MM.1S (cell line): ENCODE results near the gene HOXB2.

ENCODE experiments used
- DNase-seq: peaks from one replicate; pipeline ENCODE4 v3.0.0-alpha.2; 2015
- H2AFZ ChIP-seq: fragments of 300-600 bp; sonication (generic); 2 replicates; pipeline ENCODE4 v1.6.0; 2016; ENCODE audit warnings: antibody characterized with exemption, low read length
- H3F3A ChIP-seq: fragments of 300-600 bp; sonication (generic); 2 replicates; pipeline ENCODE4 v1.6.1; 2016; ENCODE audit warnings: mild to moderate bottlenecking, antibody characterized with exemption, low read length, moderate library complexity, mixed read lengths; ENCODE audit not compliant: insufficient read depth
- H3K27ac ChIP-seq: fragments of 300-600 bp; sonication (generic); 2 replicates; pipeline ENCODE4 v1.5.1; 2016; ENCODE audit warnings: mild to moderate bottlenecking, low read length
- H3K27me3 ChIP-seq: fragments of 300-600 bp; sonication (generic); replicated peaks from 2 replicates; pipeline ENCODE4 v1.6.0; 2016; ENCODE audit warnings: low read length; ENCODE audit not compliant: insufficient read depth
- H3K36me3 ChIP-seq: fragments of 300-600 bp; sonication (generic); replicated peaks from 2 replicates; pipeline ENCODE4 v1.6.1; 2016; ENCODE audit warnings: mild to moderate bottlenecking, low read length, mixed read lengths; ENCODE audit not compliant: insufficient read depth
- H3K4me1 ChIP-seq: fragments of 300-600 bp; sonication (generic); 2 replicates; pipeline ENCODE4 v1.6.1; 2016; ENCODE audit warnings: low read length, mixed read lengths
- H3K4me2 ChIP-seq: fragments of 300-600 bp; sonication (generic); 2 replicates; pipeline ENCODE4 v1.6.0; 2016; ENCODE audit warnings: low read depth, low read length
- H3K4me3 ChIP-seq: fragments of 300-600 bp; sonication (generic); 2 replicates; pipeline ENCODE4 v1.5.1; 2016; ENCODE audit warnings: low read length, mixed read lengths
- H3K79me2 ChIP-seq: fragments of 300-600 bp; sonication (generic); 2 replicates; pipeline ENCODE4 v1.6.1; 2016; ENCODE audit warnings: mixed run types, low read length, mixed read lengths
- H3K9ac ChIP-seq: fragments of 300-600 bp; sonication (generic); 2 replicates; pipeline ENCODE4 v1.6.1; 2016; ENCODE audit warnings: low read length, mixed read lengths
- H3K9me2 ChIP-seq: fragments of 300-600 bp; sonication (generic); replicated peaks from 2 replicates; pipeline ENCODE4 v1.6.1; 2016; ENCODE audit warnings: mild to moderate bottlenecking, low read length, mixed read lengths; ENCODE audit not compliant: insufficient read depth
- H3K9me3 ChIP-seq: fragments of 300-600 bp; sonication (generic); replicated peaks from 2 replicates; pipeline ENCODE4 v1.6.1; 2016; ENCODE audit warnings: mild to moderate bottlenecking, low read length, mixed read lengths; ENCODE audit not compliant: insufficient read depth
- H4K20me1 ChIP-seq: fragments of 300-600 bp; sonication (generic); 2 replicates; pipeline ENCODE4 v1.6.1; 2016; ENCODE audit warnings: mild to moderate bottlenecking, low read length, moderate library complexity, mixed read lengths; ENCODE audit not compliant: insufficient read depth
- CTCF ChIP-seq: fragments of 300-600 bp; sonication (generic); IDR thresholded peaks from 2 replicates; pipeline ENCODE4 v1.5.1; 2016; ENCODE audit warnings: antibody characterized with exemption, low read length, mixed read lengths
- EZH2 ChIP-seq: fragments of 300-600 bp; sonication (generic); optimal IDR thresholded peaks from 2 replicates; pipeline ENCODE3; 2017; ENCODE audit warnings: low read depth, mild to moderate bottlenecking, antibody characterized with exemption, low read length, mixed read lengths
- EZH2phosphoT487 ChIP-seq: fragments of 300-600 bp; sonication (generic); IDR thresholded peaks from 2 replicates; pipeline ENCODE4 v1.6.1; 2018; ENCODE audit warnings: antibody characterized with exemption, low read length

Gene HOXB2

GRCh38 chr17:48542114-48542656 lies 2.7 kb downstream of the HOXB2 start:
- H3K9me3 ChIP-seq = no peaks in the 10 kb centered on the region
- H3K4me3 ChIP-seq = no peak overlapping the region
- no peak overlapping the region for H3K9ac ChIP-seq
- no peaks in the 10 kb centered on the region for H4K20me1 ChIP-seq
- peaks cover 16% of the 10 kb centered on the region for H3K27me3 ChIP-seq
- no peak for DNase-seq
- H3K27ac ChIP-seq = no peak overlapping the region
- no peak for TF ChIP-seq EZH2phosphoT487
- TF ChIP-seq CTCF = no peak
- no peak for TF ChIP-seq EZH2
- no peaks in the 10 kb centered on the region for H3K79me2 ChIP-seq
- no peak overlapping the region for H3K4me2 ChIP-seq
- no peak overlapping the region for H2AFZ ChIP-seq
- H3F3A ChIP-seq = no peaks in the 10 kb centered on the region
- H3K4me1 ChIP-seq = peaks cover 5% of the 10 kb centered on the region; the same call in 1 of the 2 replicates
- no peaks in the 10 kb centered on the region for H3K9me2 ChIP-seq
- H3K36me3 ChIP-seq = no peaks in the 10 kb centered on the region

- H3K27me3 ChIP-seq = peaks cover 16% of the 10 kb centered on the region
- H2AFZ ChIP-seq = no peak overlapping the region
- H3K79me2 ChIP-seq = no peaks in the 10 kb centered on the region
- no peaks in the 10 kb centered on the region for H3K9me3 ChIP-seq
- TF ChIP-seq EZH2 (no peak), CTCF (no peak), EZH2phosphoT487 (no peak)
- H3F3A ChIP-seq = no peaks in the 10 kb centered on the region
- no peaks in the 10 kb centered on the region for H3K36me3 ChIP-seq
- H3K9ac ChIP-seq = no peak overlapping the region
- no peak overlapping the region for H3K27ac ChIP-seq
- peaks cover 5% of the 10 kb centered on the region; the same call in 1 of the 2 replicates for H3K4me1 ChIP-seq
- H3K4me2 ChIP-seq = no peak overlapping the region
- no peaks in the 10 kb centered on the region for H3K9me2 ChIP-seq
- DNase-seq = no peak
- no peak overlapping the region for H3K4me3 ChIP-seq
- no peaks in the 10 kb centered on the region for H4K20me1 ChIP-seq
Measured at GRCh38 chr17:48541577-48542113, 3.3 kb downstream of the HOXB2 start.

- H3K4me2 ChIP-seq = no peak overlapping the region
- no peak for DNase-seq
- H3K36me3 ChIP-seq = no peaks in the 10 kb centered on the region
- no peak overlapping the region for H3K27ac ChIP-seq
- H3K79me2 ChIP-seq = no peaks in the 10 kb centered on the region
- H3K9me3 ChIP-seq = no peaks in the 10 kb centered on the region
- no peak overlapping the region for H3K9ac ChIP-seq
- TF ChIP-seq EZH2phosphoT487 = no peak
- TF ChIP-seq EZH2 = no peak
- no peak for TF ChIP-seq CTCF
- H3K27me3 ChIP-seq = peaks cover 16% of the 10 kb centered on the region
- peaks cover 5% of the 10 kb centered on the region; the same call in 1 of the 2 replicates for H3K4me1 ChIP-seq
- H2AFZ ChIP-seq = no peak overlapping the region
- H3K9me2 ChIP-seq = no peaks in the 10 kb centered on the region
- no peaks in the 10 kb centered on the region for H4K20me1 ChIP-seq
- H3K4me3 ChIP-seq = no peak overlapping the region
- H3F3A ChIP-seq = no peaks in the 10 kb centered on the region
Measured at GRCh38 chr17:48541036-48541576, 3.8 kb downstream of the HOXB2 start.
